Activated CD8-positive, alpha-beta T cell treated with anti-CD3 and anti-CD28 coated beads for 36 hours (primary cell): ENCODE results near the gene PLA2G2A. TPM values are rescaled to one million over a fixed set of nuclear protein-coding genes. Genes with fewer than 3 reads are reported as not detected.
"Not testable (repeated sequence)": the region's sequence is repeated elsewhere in the genome, so short reads cannot be mapped to it uniquely, and the experiment has no call there.

Source experiments
- ATAC-seq: fragments of 200-7000 bp; cut with Tn5 transposase; one replicate; pipeline ENCODE4 v1.10.0; 2021; ENCODE audit warnings: mild to moderate bottlenecking, moderate library complexity
- CTCF ChIA-PET: fragments of 350-600 bp; sonication (Branson Sonifier 250); formaldehyde crosslinking; loops from one replicate; lab custom pipeline; 2021; ENCODE audit warnings: antibody characterized with exemption; lab: Charles Lee
- POLR2A ChIA-PET: fragments of 350-600 bp; sonication (Branson Sonifier 250); formaldehyde crosslinking; loops from one replicate; lab custom pipeline; 2021; ENCODE audit warnings: antibody characterized with exemption; lab: Charles Lee
- DNase-seq: peaks from one replicate; pipeline ENCODE4 v3.0.0-alpha.2; 2020
- H3K27ac Mint-ChIP-seq: one replicate; pipeline ENCODE4 v1.8.0; 2021; ENCODE audit warnings: mild to moderate bottlenecking, mixed read lengths
- H3K27me3 Mint-ChIP-seq: one replicate; pipeline ENCODE4 v1.8.0; 2021; ENCODE audit warnings: mixed read lengths
- H3K36me3 Mint-ChIP-seq: one replicate; pipeline ENCODE4 v1.8.0; 2021; ENCODE audit warnings: low read depth, mixed read lengths
- H3K4me1 Mint-ChIP-seq: one replicate; pipeline ENCODE4 v1.8.0; 2021; ENCODE audit warnings: low read depth, mixed read lengths
- H3K4me3 Mint-ChIP-seq: one replicate; pipeline ENCODE4 v1.8.0; 2021; ENCODE audit warnings: mild to moderate bottlenecking, moderate library complexity, mixed read lengths
- H3K9me3 Mint-ChIP-seq: one replicate; pipeline ENCODE4 v1.8.0; 2021; ENCODE audit warnings: mixed read lengths
- CTCF ChIP-seq: fragments of 200-600 bp; IDR thresholded peaks from one replicate; pipeline ENCODE4 v1.8.0; 2022; ENCODE audit warnings: antibody characterized with exemption, mild to moderate bottlenecking
- intact Hi-C: fragments of 100-400 bp; cut with micrococcal nuclease; formaldehyde crosslinking; loops from one replicate; pipeline ENCODE4 v1.10.0; 2022
- total RNA-seq, 2 experiments: library from RNA; stranded (reverse); gene quantifications; one replicate each; pipeline ENCODE4 v1.2.3, GENCODE V29; 2021

PLA2G2A gene
- total RNA-seq, 2 experiments from 2014 or later, result not detected

GRCh38 chr1:20010016-20010415 is 30.6 kb upstream of the PLA2G2A start:
- ChIA-PET POLR2A (no interaction called here), CTCF (no interaction called here)
- H3K27me3 Mint-ChIP-seq, result peaks cover 23% of the 10 kb centered on the region
- TF ChIP-seq CTCF, result no peak
- no peaks in the 10 kb centered on the region for H3K4me1 Mint-ChIP-seq
- H3K36me3 Mint-ChIP-seq, result no peaks in the 10 kb centered on the region
- intact Hi-C loops, result no loop called here
- peaks cover 8% of the 10 kb centered on the region for H3K9me3 Mint-ChIP-seq
- ATAC-seq, result no peak
- H3K4me3 Mint-ChIP-seq, result no peak overlapping the region
- no peak overlapping the region for H3K27ac Mint-ChIP-seq
- DNase-seq, result no peak

GRCh38 chr1:20009212-20009611 is 29.8 kb upstream of the PLA2G2A start:
- ATAC-seq, result no peak
- H3K36me3 Mint-ChIP-seq, result no peaks in the 10 kb centered on the region
- H3K9me3 Mint-ChIP-seq, result peaks cover 6% of the 10 kb centered on the region
- H3K27ac Mint-ChIP-seq, result no peak overlapping the region
- no peaks in the 10 kb centered on the region for H3K4me1 Mint-ChIP-seq
- POLR2A ChIA-PET, result no interaction called here
- no peak for TF ChIP-seq CTCF
- no peak overlapping the region for H3K4me3 Mint-ChIP-seq
- CTCF ChIA-PET, result interaction anchor here (1.0 to 1.1 kb wide), 2 partner anchors 34 to 49 kb away, joined by 3 read pairs; no protein-coding TSS in a partner anchor
- H3K27me3 Mint-ChIP-seq, result peaks cover 28% of the 10 kb centered on the region
- DNase-seq, result no peak
- intact Hi-C loops, result no loop called here

GRCh38 chr1:20008391-20008841 is 29.0 kb upstream of the PLA2G2A start:
- Mint-ChIP-seq H3K9me3 (peaks cover 8% of the 10 kb centered on the region), H3K4me1 (no peaks in the 10 kb centered on the region), H3K36me3 (no peaks in the 10 kb centered on the region), H3K27me3 (peaks cover 33% of the 10 kb centered on the region), H3K27ac (no peak overlapping the region), H3K4me3 (no peak overlapping the region)
- ChIA-PET CTCF (interaction anchor here (1.1 kb wide), 1 partner anchor 33 kb away, joined by 3 read pairs; no protein-coding TSS in a partner anchor), POLR2A (no interaction called here)
- DNase-seq (no peak), ATAC-seq (no peak)
- intact Hi-C loops, result no loop called here
- TF ChIP-seq CTCF, result no peak

- POLR2A ChIA-PET, DNase-seq, H3K36me3 Mint-ChIP-seq, H3K4me1 Mint-ChIP-seq, H3K9me3 Mint-ChIP-seq, H3K4me3 Mint-ChIP-seq, H3K27ac Mint-ChIP-seq, ATAC-seq, intact Hi-C loops: not testable (repeated sequence)
- CTCF ChIA-PET, result interaction anchor here (0.9 to 1.1 kb wide), 2 partner anchors 24 to 153 kb away, joined by 3 to 4 read pairs; no protein-coding TSS in a partner anchor
- H3K27me3 Mint-ChIP-seq, result peaks cover 50% of the 10 kb centered on the region
Measured at GRCh38 chr1:19998823-19999222, 19.4 kb upstream of the PLA2G2A start.

GRCh38 chr1:19990689-19991088 is 11.3 kb upstream of the PLA2G2A start:
- no peak for TF ChIP-seq CTCF
- ATAC-seq, result no peak
- Mint-ChIP-seq H3K36me3 (no peaks in the 10 kb centered on the region), H3K4me1 (no peaks in the 10 kb centered on the region), H3K9me3 (no peaks in the 10 kb centered on the region), H3K27ac (no peak overlapping the region), H3K4me3 (no peak overlapping the region), H3K27me3 (peaks cover 48% of the 10 kb centered on the region)
- intact Hi-C loops, result no loop called here
- POLR2A ChIA-PET, result no interaction called here
- DNase-seq, result no peak
- CTCF ChIA-PET, result no interaction called here

- H3K9me3 Mint-ChIP-seq, POLR2A ChIA-PET, H3K27ac Mint-ChIP-seq, ATAC-seq, H3K36me3 Mint-ChIP-seq, DNase-seq, CTCF ChIA-PET, intact Hi-C loops, H3K4me3 Mint-ChIP-seq, H3K4me1 Mint-ChIP-seq: not testable (repeated sequence)
- peaks cover 48% of the 10 kb centered on the region for H3K27me3 Mint-ChIP-seq
Measured at GRCh38 chr1:19990182-19990582, 10.8 kb upstream of the PLA2G2A start.
